Activated gamma-delta T cell treated with anti-CD3 and anti-CD28 coated beads, Interleukin-2, amount 50 U/mL, for 16 hours (primary cell): ENCODE measurements around the gene RMDN2.

Experiments used
- DNase-seq: peaks from one replicate; pipeline ENCODE4 v3.0.0-alpha.2; 2020; ENCODE audit warnings: low read depth

Gene RMDN2

GRCh38 chr2:38039121-38039910, 114.2 kb downstream of the RMDN2 start:
- no peak for DNase-seq

- DNase-seq = no peak
These were observed 120.7 kb downstream of the RMDN2 start for GRCh38 chr2:38045811-38046210.

- DNase-seq = no peak
These were observed 131.1 kb downstream of the RMDN2 start for GRCh38 chr2:38056216-38056615.

- no peak for DNase-seq
These were observed 132.7 kb downstream of the RMDN2 start for GRCh38 chr2:38057651-38058410.

GRCh38 chr2:38060236-38061018, 135.3 kb downstream of the RMDN2 start:
- no peak for DNase-seq

GRCh38 chr2:38064801-38065501, 139.9 kb downstream of the RMDN2 start:
- no peak for DNase-seq

GRCh38 chr2:38065502-38066135, 140.5 kb downstream of the RMDN2 start:
- DNase-seq = no peak

- no peak for DNase-seq
These were observed 141.5 kb downstream of the RMDN2 start for GRCh38 chr2:38066421-38067115.
